ENCODE measurements around the gene CEP192.

DNA sequence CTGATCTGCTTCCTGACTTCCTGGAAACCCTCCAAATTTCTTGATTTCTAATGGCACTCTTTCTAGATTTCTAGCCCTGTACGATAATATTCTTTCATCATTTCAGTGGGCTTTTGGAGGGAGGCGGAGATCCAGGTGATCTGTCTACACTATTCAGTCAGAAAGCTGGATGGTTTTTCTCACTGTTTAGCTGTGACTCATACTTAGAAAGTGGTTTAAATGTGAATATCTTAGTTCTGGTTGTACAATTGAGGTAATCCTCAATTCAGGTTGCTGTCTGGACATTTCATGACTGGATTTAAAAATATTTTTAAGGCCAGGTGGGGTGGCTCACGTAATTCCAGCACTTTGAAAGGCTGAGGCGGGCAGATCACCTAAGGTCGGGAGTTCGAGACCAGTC, 22.5 kb upstream of the CEP192 start:
- TF ChIP-seq POLR2A (IDR thresholded peaks at IDR 0.05; ENCODE audit: low read depth, low read length) (no peak), MAFK (IDR thresholded peaks at IDR 0.05; ENCODE audit: low read depth, low read length) (no peak), MAZ (IDR thresholded peaks at IDR 0.05; ENCODE audit: borderline replicate concordance, low read depth, low read length) (no peak)
- TF ChIP-seq, protein P1, sequence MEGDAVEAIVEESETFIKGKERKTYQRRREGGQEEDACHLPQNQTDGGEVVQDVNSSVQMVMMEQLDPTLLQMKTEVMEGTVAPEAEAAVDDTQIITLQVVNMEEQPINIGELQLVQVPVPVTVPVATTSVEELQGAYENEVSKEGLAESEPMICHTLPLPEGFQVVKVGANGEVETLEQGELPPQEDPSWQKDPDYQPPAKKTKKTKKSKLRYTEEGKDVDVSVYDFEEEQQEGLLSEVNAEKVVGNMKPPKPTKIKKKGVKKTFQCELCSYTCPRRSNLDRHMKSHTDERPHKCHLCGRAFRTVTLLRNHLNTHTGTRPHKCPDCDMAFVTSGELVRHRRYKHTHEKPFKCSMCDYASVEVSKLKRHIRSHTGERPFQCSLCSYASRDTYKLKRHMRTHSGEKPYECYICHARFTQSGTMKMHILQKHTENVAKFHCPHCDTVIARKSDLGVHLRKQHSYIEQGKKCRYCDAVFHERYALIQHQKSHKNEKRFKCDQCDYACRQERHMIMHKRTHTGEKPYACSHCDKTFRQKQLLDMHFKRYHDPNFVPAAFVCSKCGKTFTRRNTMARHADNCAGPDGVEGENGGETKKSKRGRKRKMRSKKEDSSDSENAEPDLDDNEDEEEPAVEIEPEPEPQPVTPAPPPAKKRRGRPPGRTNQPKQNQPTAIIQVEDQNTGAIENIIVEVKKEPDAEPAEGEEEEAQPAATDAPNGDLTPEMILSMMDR (conservative IDR thresholded peaks at IDR 0.05; ENCODE audit: low read depth, low read length): no peak

All from IMR-90 (cell line).